Karpas-422 (cell line): ENCODE data around the gene SNX30. TPM values are rescaled to one million over a fixed set of nuclear protein-coding genes. Genes with fewer than 3 reads are reported as not detected.

Experiments
- DNase-seq: peaks from one replicate; pipeline ENCODE4 v3.0.0-alpha.2; 2015
- H2AFZ ChIP-seq: fragments of 200-600 bp; sonication (generic); 2 replicates; pipeline ENCODE4 v1.6.1; 2014; ENCODE audit warnings: antibody characterized with exemption, low read length, mixed read lengths
- H3K27ac ChIP-seq: fragments of 200-600 bp; sonication (generic); 2 replicates; pipeline ENCODE4 v1.5.1; 2014; ENCODE audit warnings: mild to moderate bottlenecking, low read length, moderate library complexity
- H3K27me3 ChIP-seq: fragments of 200-600 bp; sonication (generic); 2 replicates; pipeline ENCODE4 v1.6.1; 2014; ENCODE audit warnings: low read length, mixed read lengths
- H3K36me3 ChIP-seq: fragments of 200-600 bp; sonication (generic); 2 replicates; pipeline ENCODE4 v1.6.1; 2014; ENCODE audit warnings: low read length, mixed read lengths; ENCODE audit not compliant: insufficient read depth
- H3K4me1 ChIP-seq: fragments of 200-600 bp; sonication (generic); 2 replicates; pipeline ENCODE4 v1.6.1; 2014; ENCODE audit warnings: mild to moderate bottlenecking, low read length, mixed read lengths
- H3K4me2 ChIP-seq: fragments of 200-600 bp; sonication (generic); 2 replicates; pipeline ENCODE4 v1.6.1; 2014; ENCODE audit warnings: low read length, low read depth, mild to moderate bottlenecking; ENCODE audit not compliant: poor library complexity, severe bottlenecking
- H3K4me3 ChIP-seq: fragments of 200-600 bp; sonication (generic); 2 replicates; pipeline ENCODE4 v1.5.1; 2014; ENCODE audit warnings: mild to moderate bottlenecking, antibody characterized with exemption, low read length, mixed read lengths
- H3K79me2 ChIP-seq: fragments of 200-600 bp; sonication (generic); 2 replicates; pipeline ENCODE4 v1.6.1; 2014; ENCODE audit warnings: mild to moderate bottlenecking, low read length, mixed read lengths
- H3K9ac ChIP-seq: fragments of 200-600 bp; sonication (generic); 2 replicates; pipeline ENCODE4 v1.6.0; 2014; ENCODE audit warnings: low read length
- H3K9me2 ChIP-seq: fragments of 200-600 bp; sonication (generic), shearing (Covaris generic); replicated peaks from 2 replicates; pipeline ENCODE4 v1.6.0; 2014; ENCODE audit warnings: mild to moderate bottlenecking, low read length, moderate library complexity; ENCODE audit not compliant: insufficient read depth
- H3K9me3 ChIP-seq: fragments of 300-700, 200-600 bp; sonication (generic); 2 replicates; pipeline ENCODE4 v1.6.1; 2014; ENCODE audit warnings: low read length, mixed read lengths
- H4K20me1 ChIP-seq: fragments of 200-600 bp; sonication (generic); 2 replicates; pipeline ENCODE4 v1.6.1; 2014; ENCODE audit warnings: mild to moderate bottlenecking, antibody characterized with exemption, low read length, low read depth; ENCODE audit not compliant: insufficient read depth
- total RNA-seq: library from RNA; depleted of rRNA; stranded (reverse); fragments of >200 nt; shearing (Covaris generic); gene quantifications from 2 replicates; pipeline ENCODE4 v1.2.3, GENCODE V29; 2014; ENCODE audit warnings: low replicate concordance

The SNX30 gene
- total RNA-seq, 1 experiment from 2014 or later: 43.8 TPM

- H3K4me3 ChIP-seq: no peak overlapping the region
- H3K27ac ChIP-seq: no peak overlapping the region
- H3K9ac ChIP-seq: no peak overlapping the region
- H3K4me2 ChIP-seq: no peak overlapping the region
- no peaks in the 10 kb centered on the region for H3K9me3 ChIP-seq
- peak; percentile 42 for DNase-seq
- H4K20me1 ChIP-seq: 0 out of 2 replicates have a peak, but pooled peaks cover 11% of the 10 kb centered on the region
- no peaks in the 10 kb centered on the region for H3K36me3 ChIP-seq
- H2AFZ ChIP-seq: no peak overlapping the region
- H3K9me2 ChIP-seq: no peaks in the 10 kb centered on the region
- no peaks in the 10 kb centered on the region for H3K27me3 ChIP-seq
- H3K4me1 ChIP-seq: peaks cover 40% of the 10 kb centered on the region
- peaks cover 93% of the 10 kb centered on the region for H3K79me2 ChIP-seq
These were observed 4.0 kb downstream of the SNX30 start for GRCh38 chr9:112754578-112754977.

- 0 out of 2 replicates have a peak, but pooled peaks cover 14% of the 10 kb centered on the region for H4K20me1 ChIP-seq
- no peaks in the 10 kb centered on the region for H3K36me3 ChIP-seq
- no peaks in the 10 kb centered on the region for H3K9me2 ChIP-seq
- no peak overlapping the region for H3K4me3 ChIP-seq
- no peak overlapping the region for H2AFZ ChIP-seq
- H3K27me3 ChIP-seq: no peaks in the 10 kb centered on the region
- peaks cover 93% of the 10 kb centered on the region for H3K79me2 ChIP-seq
- H3K4me2 ChIP-seq: no peak overlapping the region
- peaks cover 40% of the 10 kb centered on the region for H3K4me1 ChIP-seq
- no peak overlapping the region for H3K27ac ChIP-seq
- no peak overlapping the region for H3K9ac ChIP-seq
- no peak for DNase-seq
- H3K9me3 ChIP-seq: no peaks in the 10 kb centered on the region
These were observed 4.5 kb downstream of the SNX30 start for GRCh38 chr9:112755016-112755427.

GRCh38 chr9:112755675-112756074 is 5.1 kb downstream of the SNX30 start:
- Histone ChIP-seq H3K9me3 (no peaks in the 10 kb centered on the region), H3K79me2 (peaks cover 97% of the 10 kb centered on the region), H3K27me3 (no peaks in the 10 kb centered on the region), H3K36me3 (no peaks in the 10 kb centered on the region), H4K20me1 (0 out of 2 replicates have a peak, but pooled peaks cover 17% of the 10 kb centered on the region), H3K4me1 (peaks cover 40% of the 10 kb centered on the region), H2AFZ (no peak overlapping the region), H3K9ac (no peak overlapping the region), H3K27ac (no peak overlapping the region), H3K4me2 (no peak overlapping the region), H3K4me3 (no peak overlapping the region), H3K9me2 (no peaks in the 10 kb centered on the region)
- no peak for DNase-seq

GRCh38 chr9:112757282-112757883 is 6.8 kb downstream of the SNX30 start:
- Histone ChIP-seq H3K27me3 (no peaks in the 10 kb centered on the region), H3K4me2 (no peak overlapping the region), H3K36me3 (no peaks in the 10 kb centered on the region), H3K4me3 (no peak overlapping the region), H3K9me3 (no peaks in the 10 kb centered on the region), H3K9ac (no peak overlapping the region), H3K27ac (no peak overlapping the region), H3K4me1 (peaks cover 29% of the 10 kb centered on the region), H2AFZ (no peak overlapping the region), H4K20me1 (0 out of 2 replicates have a peak, but pooled peaks cover 21% of the 10 kb centered on the region), H3K79me2 (peaks cover 98% of the 10 kb centered on the region), H3K9me2 (no peaks in the 10 kb centered on the region)
- no peak for DNase-seq

GRCh38 chr9:112757940-112758339 is 7.4 kb downstream of the SNX30 start:
- Histone ChIP-seq H3K9me2 (no peaks in the 10 kb centered on the region), H4K20me1 (0 out of 2 replicates have a peak, but pooled peaks cover 16% of the 10 kb centered on the region), H3K27ac (no peak overlapping the region), H3K36me3 (no peaks in the 10 kb centered on the region), H3K27me3 (no peaks in the 10 kb centered on the region), H3K4me2 (no peak overlapping the region), H2AFZ (no peak overlapping the region), H3K9ac (no peak overlapping the region), H3K79me2 (peaks cover 98% of the 10 kb centered on the region), H3K9me3 (no peaks in the 10 kb centered on the region), H3K4me3 (no peak overlapping the region), H3K4me1 (peaks cover 24% of the 10 kb centered on the region)
- DNase-seq: no peak

GRCh38 chr9:112760821-112761220 is 10.3 kb downstream of the SNX30 start:
- Histone ChIP-seq H4K20me1 (0 out of 2 replicates have a peak, but pooled peaks cover 16% of the 10 kb centered on the region), H3K4me2 (no peak overlapping the region)

GRCh38 chr9:112761912-112762655 is 11.5 kb downstream of the SNX30 start:
- Histone ChIP-seq H4K20me1 (0 out of 2 replicates have a peak, but pooled peaks cover 16% of the 10 kb centered on the region), H2AFZ (no peak overlapping the region), H3K27ac (no peak overlapping the region), H3K9ac (no peak overlapping the region), H3K4me2 (no peak overlapping the region), H3K4me1 (0 out of 2 replicates have a peak, but pooled peaks cover 2% of the 10 kb centered on the region), H3K36me3 (peaks cover 9% of the 10 kb centered on the region; the same call in 1 of the 2 replicates), H3K9me2 (no peaks in the 10 kb centered on the region), H3K27me3 (no peaks in the 10 kb centered on the region), H3K79me2 (peaks cover 91% of the 10 kb centered on the region), H3K9me3 (no peaks in the 10 kb centered on the region; the same call in 1 of the 2 replicates), H3K4me3 (no peak overlapping the region)
- DNase-seq: no peak

More at GRCh38 chr9:112760821-112761220, 10.3 kb downstream of the SNX30 start:
- Histone ChIP-seq H3K27ac (no peak overlapping the region), H3K27me3 (no peaks in the 10 kb centered on the region), H3K9me2 (no peaks in the 10 kb centered on the region), H3K36me3 (peaks cover 5% of the 10 kb centered on the region; the same call in 1 of the 2 replicates), H3K4me3 (no peak overlapping the region), H2AFZ (no peak overlapping the region), H3K79me2 (peaks cover 91% of the 10 kb centered on the region), H3K4me1 (0 out of 2 replicates have a peak, but pooled peaks cover 2% of the 10 kb centered on the region), H3K9ac (no peak overlapping the region), H3K9me3 (no peaks in the 10 kb centered on the region)
- DNase-seq: no peak
